PFSK-1 (cell line): ENCODE data around the gene CES3.

Experiments
- SIN3A ChIP-seq: IDR thresholded peaks from 2 replicates; pipeline ENCODE4 v1.6.1; 2012; ENCODE audit warnings: mild to moderate bottlenecking, low read length, moderate library complexity, borderline replicate concordance; ENCODE audit not compliant: insufficient read depth
- TAF1 ChIP-seq: IDR thresholded peaks from 2 replicates; pipeline ENCODE4 v1.6.1; 2012; ENCODE audit warnings: low read length, control low read depth, borderline replicate concordance; ENCODE audit not compliant: insufficient read depth
- TF ChIP-seq, protein P1 (sequence below), 2 experiments: IDR thresholded peaks; 2 replicates each; pipeline versions ENCODE4 v1.6.1 to v1.8.0; 2011 to 2012; ENCODE audit warnings: low read depth in 2 of 2, low read length in 2 of 2, control low read depth in 1 of 2, inconsistent platforms in 1 of 2, mild to moderate bottlenecking in 1 of 2, moderate library complexity in 1 of 2; ENCODE audit not compliant: insufficient read depth in 1 of 2

DNA sequence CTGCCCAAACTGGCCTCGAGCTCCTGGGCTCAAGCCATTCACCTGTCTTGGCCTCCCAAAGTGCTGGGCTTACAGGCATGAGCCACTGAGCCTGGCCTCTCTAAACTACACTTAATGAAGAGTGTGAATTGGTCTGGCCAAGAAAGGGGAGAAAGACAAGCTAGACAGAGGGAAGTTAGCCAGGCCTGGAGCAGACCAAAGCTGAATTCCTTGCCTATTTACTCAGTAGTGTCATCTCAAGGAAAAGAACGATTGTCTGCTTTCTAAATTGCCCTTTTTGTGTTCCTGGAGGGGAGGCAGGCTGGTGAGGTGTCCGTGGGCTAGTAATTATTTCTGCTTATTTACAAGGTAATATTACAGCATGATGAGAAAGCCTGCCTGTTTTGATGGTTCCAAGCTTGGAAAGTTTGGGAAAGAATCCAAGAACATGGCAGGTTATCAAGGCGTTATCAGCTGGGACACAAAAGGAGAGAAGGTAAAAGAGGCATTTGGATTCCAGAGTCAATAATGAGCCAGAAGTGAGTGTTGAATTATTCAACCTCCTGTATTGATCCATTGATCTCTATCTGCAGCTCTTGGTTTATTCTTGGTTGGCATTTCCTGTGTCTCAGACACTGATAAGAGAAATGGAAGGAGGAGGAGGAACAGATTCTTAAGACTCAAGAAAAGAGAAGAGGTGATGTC is 61.6 kb downstream of the CES3 start:
- TF ChIP-seq, protein P1, sequence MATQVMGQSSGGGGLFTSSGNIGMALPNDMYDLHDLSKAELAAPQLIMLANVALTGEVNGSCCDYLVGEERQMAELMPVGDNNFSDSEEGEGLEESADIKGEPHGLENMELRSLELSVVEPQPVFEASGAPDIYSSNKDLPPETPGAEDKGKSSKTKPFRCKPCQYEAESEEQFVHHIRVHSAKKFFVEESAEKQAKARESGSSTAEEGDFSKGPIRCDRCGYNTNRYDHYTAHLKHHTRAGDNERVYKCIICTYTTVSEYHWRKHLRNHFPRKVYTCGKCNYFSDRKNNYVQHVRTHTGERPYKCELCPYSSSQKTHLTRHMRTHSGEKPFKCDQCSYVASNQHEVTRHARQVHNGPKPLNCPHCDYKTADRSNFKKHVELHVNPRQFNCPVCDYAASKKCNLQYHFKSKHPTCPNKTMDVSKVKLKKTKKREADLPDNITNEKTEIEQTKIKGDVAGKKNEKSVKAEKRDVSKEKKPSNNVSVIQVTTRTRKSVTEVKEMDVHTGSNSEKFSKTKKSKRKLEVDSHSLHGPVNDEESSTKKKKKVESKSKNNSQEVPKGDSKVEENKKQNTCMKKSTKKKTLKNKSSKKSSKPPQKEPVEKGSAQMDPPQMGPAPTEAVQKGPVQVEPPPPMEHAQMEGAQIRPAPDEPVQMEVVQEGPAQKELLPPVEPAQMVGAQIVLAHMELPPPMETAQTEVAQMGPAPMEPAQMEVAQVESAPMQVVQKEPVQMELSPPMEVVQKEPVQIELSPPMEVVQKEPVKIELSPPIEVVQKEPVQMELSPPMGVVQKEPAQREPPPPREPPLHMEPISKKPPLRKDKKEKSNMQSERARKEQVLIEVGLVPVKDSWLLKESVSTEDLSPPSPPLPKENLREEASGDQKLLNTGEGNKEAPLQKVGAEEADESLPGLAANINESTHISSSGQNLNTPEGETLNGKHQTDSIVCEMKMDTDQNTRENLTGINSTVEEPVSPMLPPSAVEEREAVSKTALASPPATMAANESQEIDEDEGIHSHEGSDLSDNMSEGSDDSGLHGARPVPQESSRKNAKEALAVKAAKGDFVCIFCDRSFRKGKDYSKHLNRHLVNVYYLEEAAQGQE (IDR thresholded peaks at IDR 0.05; ENCODE audit: insufficient read depth in 1 of 2, low read depth in 2 of 2, low read length in 2 of 2): no peak
- TF ChIP-seq SIN3A: no peak
- no peak for TF ChIP-seq TAF1
